GM12874 (cell line): ENCODE data around the gene ANKRD11.

Source experiments
- CTCF ChIP-seq: IDR thresholded peaks from 2 replicates; pipeline ENCODE4 v1.5.1; 2011; ENCODE audit warnings: low read depth, mild to moderate bottlenecking, control low read depth, low read length, moderate library complexity; ENCODE audit not compliant: insufficient read depth

ANKRD11 gene

GRCh38 chr16:89281189-89281577, 209.2 kb downstream of the ANKRD11 start:
- no peak for TF ChIP-seq CTCF

- TF ChIP-seq CTCF, result no peak
Measured at GRCh38 chr16:89280546-89281188, 209.7 kb downstream of the ANKRD11 start.

GRCh38 chr16:89279666-89280481, 210.5 kb downstream of the ANKRD11 start:
- no peak for TF ChIP-seq CTCF

- TF ChIP-seq CTCF, result no peak
Measured at GRCh38 chr16:89278441-89279240, 211.7 kb downstream of the ANKRD11 start.

GRCh38 chr16:89277641-89278341, 212.6 kb downstream of the ANKRD11 start:
- no peak for TF ChIP-seq CTCF

GRCh38 chr16:89277049-89277448, 213.3 kb downstream of the ANKRD11 start:
- TF ChIP-seq CTCF, result no peak
